Activated CD4-positive, alpha-beta T cell treated with anti-CD3 and anti-CD28 coated beads, Interleukin-2, amount 10 ng/mL, durations not matched to agents 24 days and 14 days (primary cell): ENCODE data around the gene NCKIPSD. TPM values are rescaled to one million over a fixed set of nuclear protein-coding genes. Genes with fewer than 3 reads are reported as not detected.

ENCODE experiments used
- DNase-seq: peaks from one replicate; pipeline ENCODE4 v3.0.0; 2022
- H3K27ac Mint-ChIP-seq: one replicate; pipeline ENCODE4 v1.8.0; 2022; ENCODE audit warnings: mild to moderate bottlenecking, mixed read lengths
- H3K27me3 Mint-ChIP-seq: one replicate; pipeline ENCODE4 v1.8.0; 2022; ENCODE audit warnings: mixed read lengths
- H3K36me3 Mint-ChIP-seq: one replicate; pipeline ENCODE4 v1.8.0; 2022; ENCODE audit warnings: low read depth, mild to moderate bottlenecking, mixed read lengths
- H3K4me1 Mint-ChIP-seq: one replicate; pipeline ENCODE4 v1.8.0; 2021; ENCODE audit warnings: mixed read lengths
- H3K4me3 Mint-ChIP-seq: one replicate; pipeline ENCODE4 v1.8.0; 2022; ENCODE audit warnings: mild to moderate bottlenecking, moderate library complexity, mixed read lengths
- H3K9me3 Mint-ChIP-seq: one replicate; pipeline ENCODE4 v1.8.0; 2021; ENCODE audit warnings: mixed read lengths
- intact Hi-C: fragments of 100-400 bp; cut with micrococcal nuclease; formaldehyde crosslinking; loops from one replicate; pipeline ENCODE4 v1.15.1; 2023
- total RNA-seq: library from RNA; stranded (reverse); gene quantifications from 2 replicates; pipeline ENCODE4 v1.2.3, GENCODE V29; 2022

The NCKIPSD gene
- total RNA-seq, 1 donor from 2014 or later: 53.1 TPM

- H3K36me3 Mint-ChIP-seq: peaks cover 44% of the 10 kb centered on the region
- H3K9me3 Mint-ChIP-seq: no peaks in the 10 kb centered on the region
- peaks cover 20% of the 10 kb centered on the region for H3K4me1 Mint-ChIP-seq
- no peak overlapping the region for H3K4me3 Mint-ChIP-seq
- H3K27me3 Mint-ChIP-seq: no peaks in the 10 kb centered on the region
- H3K27ac Mint-ChIP-seq: no peak overlapping the region
- DNase-seq: no peak
- intact Hi-C loops: no loop called here
Measured at GRCh38 chr3:48709051-48709461, 23.3 kb upstream of the NCKIPSD start.

- Mint-ChIP-seq H3K4me1 (peaks cover 19% of the 10 kb centered on the region), H3K36me3 (peaks cover 44% of the 10 kb centered on the region), H3K27ac (peak overlapping the region; percentile 26), H3K4me3 (no peak overlapping the region), H3K9me3 (no peaks in the 10 kb centered on the region), H3K27me3 (no peaks in the 10 kb centered on the region)
- intact Hi-C loops: no loop called here
- DNase-seq: no peak
Measured at GRCh38 chr3:48708481-48708889, 22.8 kb upstream of the NCKIPSD start.

GRCh38 chr3:48707157-48707556, 21.4 kb upstream of the NCKIPSD start:
- Mint-ChIP-seq H3K4me1 (peaks cover 18% of the 10 kb centered on the region), H3K36me3 (peaks cover 48% of the 10 kb centered on the region), H3K27ac (no peak overlapping the region), H3K4me3 (no peak overlapping the region), H3K27me3 (no peaks in the 10 kb centered on the region), H3K9me3 (no peaks in the 10 kb centered on the region)
- DNase-seq: no peak
- intact Hi-C loops: no loop called here

DNA sequence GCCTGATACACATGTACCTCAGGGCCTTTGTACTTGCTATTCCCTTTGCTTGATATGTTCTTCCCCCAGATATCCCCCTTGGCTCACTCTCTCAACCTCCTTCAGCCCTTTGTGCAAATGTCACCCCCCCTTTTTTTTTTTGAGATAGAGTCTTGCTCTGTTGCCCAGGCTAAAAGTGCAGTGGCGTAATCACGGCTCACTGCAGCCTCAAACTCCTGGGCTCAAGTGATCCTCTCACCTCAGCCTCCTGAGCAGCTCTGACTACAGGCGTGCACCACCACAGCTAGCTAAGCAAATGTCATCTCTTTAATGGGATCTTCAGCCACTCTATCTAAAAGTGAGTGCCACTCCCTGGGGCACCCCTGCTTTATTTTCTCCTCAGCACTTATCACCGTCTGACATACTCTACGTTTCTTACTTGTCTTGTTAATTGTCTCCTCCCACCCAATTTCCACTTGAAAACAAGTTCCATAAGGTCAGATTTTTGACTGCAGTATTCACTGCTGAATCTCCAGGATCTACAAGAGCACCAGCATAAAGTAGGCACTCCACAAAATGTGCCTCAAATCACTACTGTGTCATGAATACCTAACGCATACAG, 16.7 kb upstream of the NCKIPSD start:
- Mint-ChIP-seq H3K27me3 (no peaks in the 10 kb centered on the region), H3K9me3 (no peaks in the 10 kb centered on the region), H3K27ac (no peak overlapping the region), H3K4me1 (peaks cover 7% of the 10 kb centered on the region), H3K4me3 (no peak overlapping the region), H3K36me3 (peaks cover 37% of the 10 kb centered on the region)
- intact Hi-C loops: no loop called here
- no peak for DNase-seq

- intact Hi-C loops: no loop called here
- Mint-ChIP-seq H3K4me1 (peaks cover 10% of the 10 kb centered on the region), H3K36me3 (peaks cover 32% of the 10 kb centered on the region), H3K27me3 (no peaks in the 10 kb centered on the region), H3K27ac (no peak overlapping the region), H3K4me3 (no peak overlapping the region), H3K9me3 (no peaks in the 10 kb centered on the region)
- DNase-seq: no peak
Measured at GRCh38 chr3:48700731-48701405, 15.2 kb upstream of the NCKIPSD start.

- Mint-ChIP-seq H3K36me3 (peaks cover 35% of the 10 kb centered on the region), H3K27ac (no peak overlapping the region), H3K4me3 (no peak overlapping the region), H3K4me1 (peaks cover 10% of the 10 kb centered on the region), H3K9me3 (no peaks in the 10 kb centered on the region), H3K27me3 (no peaks in the 10 kb centered on the region)
- intact Hi-C loops: no loop called here
- DNase-seq: no peak
Measured at GRCh38 chr3:48698891-48699290, 13.2 kb upstream of the NCKIPSD start.

GRCh38 chr3:48697952-48698351, 12.2 kb upstream of the NCKIPSD start:
- no peak overlapping the region for H3K27ac Mint-ChIP-seq
- no peak for DNase-seq
- intact Hi-C loops: no loop called here
- H3K9me3 Mint-ChIP-seq: no peaks in the 10 kb centered on the region
- no peaks in the 10 kb centered on the region for H3K27me3 Mint-ChIP-seq
- no peak overlapping the region for H3K4me3 Mint-ChIP-seq
- H3K4me1 Mint-ChIP-seq: peaks cover 10% of the 10 kb centered on the region
- peaks cover 39% of the 10 kb centered on the region for H3K36me3 Mint-ChIP-seq

DNA sequence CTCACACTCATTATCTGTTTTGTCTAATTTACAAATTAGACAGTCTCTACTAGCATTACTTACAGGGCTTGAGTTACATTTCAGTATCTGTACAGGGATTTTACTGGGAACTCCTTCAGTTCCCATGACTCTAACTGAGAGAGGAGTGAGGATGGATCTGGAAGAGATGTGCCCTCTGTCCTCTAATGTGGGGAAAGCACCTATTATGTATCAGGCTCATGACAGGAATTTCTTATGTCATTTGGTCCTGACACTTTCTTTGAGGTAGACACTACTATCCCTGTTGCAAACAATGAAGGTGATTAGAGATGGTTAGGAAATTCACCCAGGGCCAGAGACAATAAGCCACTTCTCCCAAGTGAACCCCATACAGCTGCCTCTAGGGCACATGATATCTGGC, 10.9 kb upstream of the NCKIPSD start:
- no peak overlapping the region for H3K27ac Mint-ChIP-seq
- no peak for DNase-seq
- peaks cover 41% of the 10 kb centered on the region for H3K36me3 Mint-ChIP-seq
- H3K4me3 Mint-ChIP-seq: no peak overlapping the region
- intact Hi-C loops: no loop called here
- no peaks in the 10 kb centered on the region for H3K27me3 Mint-ChIP-seq
- H3K4me1 Mint-ChIP-seq: peaks cover 8% of the 10 kb centered on the region
- no peaks in the 10 kb centered on the region for H3K9me3 Mint-ChIP-seq

- no peak overlapping the region for H3K27ac Mint-ChIP-seq
- H3K4me1 Mint-ChIP-seq: peaks cover 8% of the 10 kb centered on the region
- no peak for DNase-seq
- no peaks in the 10 kb centered on the region for H3K9me3 Mint-ChIP-seq
- no peak overlapping the region for H3K4me3 Mint-ChIP-seq
- H3K27me3 Mint-ChIP-seq: no peaks in the 10 kb centered on the region
- peaks cover 42% of the 10 kb centered on the region for H3K36me3 Mint-ChIP-seq
- intact Hi-C loops: no loop called here
Measured at GRCh38 chr3:48696156-48696555, 10.4 kb upstream of the NCKIPSD start.

- Mint-ChIP-seq H3K4me3 (no peak overlapping the region), H3K36me3 (peaks cover 45% of the 10 kb centered on the region), H3K9me3 (no peaks in the 10 kb centered on the region), H3K27ac (no peak overlapping the region), H3K4me1 (peaks cover 8% of the 10 kb centered on the region), H3K27me3 (no peaks in the 10 kb centered on the region)
- intact Hi-C loops: no loop called here
- no peak for DNase-seq
Measured at GRCh38 chr3:48695393-48695753, 9.7 kb upstream of the NCKIPSD start.

- Mint-ChIP-seq H3K36me3 (peaks cover 44% of the 10 kb centered on the region), H3K27me3 (no peaks in the 10 kb centered on the region), H3K9me3 (no peaks in the 10 kb centered on the region), H3K4me3 (no peak overlapping the region), H3K27ac (no peak overlapping the region), H3K4me1 (peaks cover 5% of the 10 kb centered on the region)
- intact Hi-C loops: no loop called here
- no peak for DNase-seq
Measured at GRCh38 chr3:48694610-48695392, 9.1 kb upstream of the NCKIPSD start.

GRCh38 chr3:48693826-48694225, 8.1 kb upstream of the NCKIPSD start:
- H3K27ac Mint-ChIP-seq: no peak overlapping the region

DNA sequence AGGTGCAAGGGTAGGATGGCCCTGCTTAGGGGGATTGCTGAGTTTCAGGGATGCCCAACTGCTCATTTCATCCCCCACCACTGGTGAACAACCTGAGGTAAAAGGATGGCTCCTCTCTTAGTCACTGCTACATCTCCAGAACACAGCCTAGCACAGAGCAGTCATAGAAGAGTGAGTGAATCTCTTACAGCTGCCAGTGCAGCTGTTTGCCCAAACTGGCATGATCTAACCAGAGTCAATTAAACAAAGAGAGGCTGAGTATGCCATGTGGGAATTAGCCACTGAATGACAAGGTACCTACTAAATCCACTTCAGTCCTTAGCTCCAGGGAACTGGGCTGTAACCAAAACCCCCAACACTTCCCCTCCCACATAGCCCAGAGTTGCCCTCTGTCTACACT, 6.8 kb upstream of the NCKIPSD start:
- no peaks in the 10 kb centered on the region for H3K9me3 Mint-ChIP-seq
- peaks cover 50% of the 10 kb centered on the region for H3K36me3 Mint-ChIP-seq
- peaks cover 5% of the 10 kb centered on the region for H3K4me1 Mint-ChIP-seq
- DNase-seq: no peak
- intact Hi-C loops: no loop called here
- no peak overlapping the region for H3K4me3 Mint-ChIP-seq
- H3K27ac Mint-ChIP-seq: no peak overlapping the region
- no peaks in the 10 kb centered on the region for H3K27me3 Mint-ChIP-seq

More at GRCh38 chr3:48693826-48694225, 8.1 kb upstream of the NCKIPSD start:
- Mint-ChIP-seq H3K36me3 (peaks cover 41% of the 10 kb centered on the region), H3K9me3 (no peaks in the 10 kb centered on the region), H3K27me3 (no peaks in the 10 kb centered on the region), H3K4me3 (no peak overlapping the region), H3K4me1 (peaks cover 5% of the 10 kb centered on the region)
- no peak for DNase-seq
- intact Hi-C loops: no loop called here

DNA sequence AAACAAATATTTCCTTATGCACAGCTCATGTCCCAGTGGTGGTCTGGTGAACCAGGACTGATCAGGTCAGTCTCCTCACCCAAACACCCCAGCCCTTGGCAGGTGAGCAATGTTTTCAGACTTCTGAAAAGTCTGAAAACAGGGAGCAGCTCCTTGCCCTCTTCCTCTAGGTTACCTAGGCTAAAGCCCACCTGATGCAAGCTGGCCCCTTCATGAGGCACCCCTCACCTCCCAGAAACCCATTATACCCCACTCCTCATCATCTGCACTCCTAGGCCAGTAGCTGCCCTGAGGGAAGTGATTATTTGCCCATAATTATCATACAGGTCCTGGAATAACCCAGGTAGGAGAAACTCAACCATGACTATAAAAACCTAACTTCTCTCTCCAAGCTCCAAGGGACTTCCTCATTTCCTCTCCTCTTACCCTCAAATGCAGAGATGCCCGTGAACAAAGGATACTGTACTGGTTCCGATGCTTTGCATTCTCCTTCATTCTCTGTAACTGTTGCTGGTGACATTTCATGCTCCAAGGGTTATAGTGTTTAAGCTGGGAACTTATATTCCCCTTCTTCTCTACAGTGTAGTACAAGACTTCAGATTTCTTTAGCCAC, 5.2 kb upstream of the NCKIPSD start:
- Mint-ChIP-seq H3K4me3 (no peak overlapping the region), H3K36me3 (peaks cover 49% of the 10 kb centered on the region), H3K27me3 (no peaks in the 10 kb centered on the region), H3K4me1 (peaks cover 9% of the 10 kb centered on the region), H3K27ac (no peak overlapping the region), H3K9me3 (no peaks in the 10 kb centered on the region)
- intact Hi-C loops: no loop called here
- DNase-seq: no peak
